HG03139 (cell line): ENCODE results near the gene SREBF1.

Source experiments
- ATAC-seq: cut with Tn5 transposase; IDR thresholded peaks from one replicate; pipeline ENCODE4 v1.9.1; 2021; ENCODE audit not compliant: unreplicated experiment

SREBF1 gene

GRCh38 chr17:17842111-17842876 lies 5.5 kb upstream of the SREBF1 start:
- no peak for ATAC-seq

DNA sequence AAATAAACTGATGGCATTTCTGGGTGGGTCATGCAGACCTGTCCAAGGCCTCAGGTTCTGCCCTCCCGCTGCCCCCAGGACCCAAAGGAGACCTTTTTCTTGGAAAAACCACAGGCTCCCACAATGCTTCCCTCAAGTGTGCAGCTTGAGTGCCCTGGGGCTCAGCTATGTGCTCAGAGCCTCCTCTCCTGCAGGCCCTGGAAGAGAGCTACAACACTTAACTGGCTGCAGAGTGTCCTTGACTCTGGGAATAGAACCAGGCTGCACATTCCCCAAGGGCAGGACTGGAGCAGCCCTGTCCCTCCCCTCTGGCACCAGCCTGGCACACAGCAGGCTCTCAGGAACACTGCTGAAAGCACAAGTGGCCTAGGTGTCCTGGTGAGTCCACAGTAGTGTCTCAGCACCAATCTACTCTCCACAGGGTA lies 4.8 kb upstream of the SREBF1 start:
- ATAC-seq = no peak

DNA sequence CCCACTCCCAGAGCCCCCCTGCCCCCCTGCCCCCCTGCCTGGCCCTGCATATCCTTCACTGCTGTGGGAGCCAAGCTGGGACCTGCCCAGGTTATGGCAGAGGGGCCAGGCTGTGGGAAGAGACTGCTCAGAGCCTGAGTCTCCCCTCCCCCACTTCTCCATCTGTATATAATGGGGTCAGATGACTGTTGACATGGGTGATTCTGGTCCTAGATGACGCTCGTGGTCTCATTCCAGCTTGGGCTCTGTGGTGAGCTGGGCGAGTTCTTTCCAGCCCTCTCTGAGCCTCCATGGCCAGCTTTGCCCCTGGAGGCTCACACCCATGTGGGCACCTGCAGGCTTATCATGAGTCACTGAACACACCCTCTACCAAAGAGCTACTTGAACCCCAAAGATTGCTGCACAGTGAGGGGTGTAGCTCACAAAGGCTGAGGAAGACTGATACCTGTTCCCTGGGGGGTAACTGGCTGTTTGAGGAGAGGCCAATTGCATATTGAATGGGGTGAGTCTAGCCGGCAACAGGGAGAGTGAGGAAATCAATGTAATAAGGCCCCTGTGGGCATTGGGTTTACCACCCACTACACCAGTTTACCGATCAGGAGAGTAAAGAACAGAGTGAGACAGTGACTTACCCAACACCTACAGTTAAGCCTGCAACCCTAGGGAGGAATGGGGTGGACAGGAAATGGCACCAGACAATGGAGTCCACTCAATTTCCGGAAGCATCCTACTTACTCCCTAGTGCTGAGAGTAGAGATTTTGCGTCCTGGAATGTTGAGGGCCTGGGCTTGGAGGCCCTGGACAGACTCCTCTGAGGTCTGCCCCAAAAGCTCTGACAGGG lies 4.2 kb upstream of the SREBF1 start:
- no peak for ATAC-seq

DNA sequence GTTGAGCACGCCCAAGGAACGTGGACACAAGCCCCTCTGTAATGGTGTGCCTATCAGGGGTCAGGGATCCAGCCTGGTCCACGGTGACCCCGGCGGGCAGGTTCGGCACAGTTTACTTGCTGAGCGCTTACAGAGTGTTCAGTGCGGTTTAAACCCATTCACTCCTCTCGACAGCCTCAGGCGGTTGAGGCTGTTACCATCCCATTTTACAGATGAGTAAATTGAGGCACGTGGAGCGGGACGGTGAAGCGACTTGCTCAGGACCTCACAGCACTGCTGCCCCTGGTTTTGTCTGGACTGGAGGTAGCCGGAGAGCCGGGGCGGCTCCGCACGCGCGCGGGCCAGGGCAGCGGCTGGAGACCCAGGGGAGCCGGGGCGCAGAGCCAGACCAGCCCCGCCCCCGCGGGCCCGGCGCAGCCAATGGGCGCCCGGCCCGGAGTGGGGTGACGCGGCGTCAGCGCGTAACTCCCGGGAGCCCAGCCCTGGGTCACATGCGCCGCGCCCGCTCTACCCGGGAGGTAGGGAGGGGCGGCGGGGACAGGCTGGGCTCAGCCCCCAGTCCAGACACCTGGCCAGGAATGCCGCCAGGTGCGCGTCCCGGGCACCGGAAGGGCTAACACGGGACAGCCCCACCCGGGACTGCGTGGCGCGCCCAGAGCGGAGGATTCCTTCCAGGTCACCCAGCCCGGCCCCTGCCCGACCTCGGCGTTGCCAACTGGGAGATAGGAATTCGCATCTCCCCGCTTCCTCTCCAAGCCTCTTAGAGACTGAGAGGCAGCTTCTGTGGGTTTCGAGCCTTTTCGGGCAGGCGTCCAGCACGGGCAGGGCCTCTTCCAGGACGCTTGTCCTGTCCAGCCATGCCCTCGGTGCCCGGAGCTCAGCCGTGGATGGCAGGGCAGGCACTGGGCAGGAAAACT lies 3.3 kb upstream of the SREBF1 start:
- peak; percentile 49 for ATAC-seq

- ATAC-seq = no peak
Observed at GRCh38 chr17:17837966-17838962, 1.5 kb upstream of the SREBF1 start.

- ATAC-seq = no peak
Observed at GRCh38 chr17:17837380-17837821, 615 bp upstream of the SREBF1 start.

GRCh38 chr17:17836250-17836817 lies 452 bp downstream of the SREBF1 start:
- ATAC-seq = peak; percentile 60

- no peak for ATAC-seq
Observed at GRCh38 chr17:17835415-17836249, 1.2 kb downstream of the SREBF1 start.

GRCh38 chr17:17834974-17835373 lies 1.8 kb downstream of the SREBF1 start:
- no peak for ATAC-seq

GRCh38 chr17:17833658-17834357 lies 3.0 kb downstream of the SREBF1 start:
- ATAC-seq = no peak

DNA sequence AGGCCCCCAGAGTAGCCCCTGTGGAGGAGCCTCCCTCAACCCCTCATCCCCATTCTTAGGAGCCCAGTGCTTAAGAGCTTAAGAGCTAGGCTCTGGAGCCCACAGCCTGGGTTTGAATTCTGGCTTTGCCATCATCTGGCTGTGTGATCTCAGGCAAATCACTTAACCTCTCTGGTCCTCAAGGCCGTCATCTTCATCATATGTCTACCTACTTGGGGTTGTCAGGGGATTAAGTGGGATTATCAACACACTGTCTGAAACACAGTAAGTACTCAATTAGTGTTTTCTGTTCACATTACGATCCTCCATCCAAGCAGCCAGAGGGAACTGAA lies 4.8 kb downstream of the SREBF1 start:
- no peak for ATAC-seq

DNA sequence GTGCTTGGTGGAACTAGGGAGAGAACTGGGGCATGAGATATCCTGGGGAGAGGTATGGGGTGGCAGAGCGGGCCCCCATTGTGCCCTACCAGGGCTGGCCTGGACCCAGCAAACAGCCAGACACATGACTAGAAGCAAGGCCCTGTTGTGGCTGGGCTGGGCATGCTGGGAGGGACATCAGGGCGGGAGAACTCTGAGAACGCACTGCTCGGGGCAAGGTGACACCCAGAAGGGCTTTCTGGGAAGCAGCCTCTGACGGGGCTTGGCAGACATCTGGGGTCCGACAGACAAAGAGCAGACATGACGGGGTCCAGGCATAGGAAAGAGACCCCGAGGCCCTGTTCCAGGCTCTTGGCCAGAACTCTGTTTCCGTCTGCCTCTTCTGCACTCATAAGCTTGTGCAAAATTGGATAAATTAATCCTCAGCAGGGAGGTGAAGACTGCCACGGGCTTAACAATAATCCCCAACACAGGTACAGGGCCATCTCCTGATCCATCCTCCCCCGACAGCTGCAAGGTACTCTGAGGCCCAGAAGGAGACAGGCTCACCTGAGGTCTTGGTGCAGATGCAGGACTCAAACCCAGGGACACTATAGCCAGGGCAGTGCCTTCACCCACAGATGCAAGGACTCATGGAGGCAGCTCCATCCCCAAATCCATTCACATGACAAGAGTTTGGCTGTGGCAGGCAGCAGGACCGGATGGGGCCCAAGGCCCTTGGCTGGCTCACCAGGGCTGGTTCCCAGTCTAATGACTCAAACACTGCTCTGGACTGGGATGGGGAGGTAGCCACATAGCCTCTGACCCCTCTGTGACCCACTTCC lies 5.4 kb downstream of the SREBF1 start:
- no peak for ATAC-seq

- no peak for ATAC-seq
Observed at GRCh38 chr17:17830740-17831207, 6.0 kb downstream of the SREBF1 start.

DNA sequence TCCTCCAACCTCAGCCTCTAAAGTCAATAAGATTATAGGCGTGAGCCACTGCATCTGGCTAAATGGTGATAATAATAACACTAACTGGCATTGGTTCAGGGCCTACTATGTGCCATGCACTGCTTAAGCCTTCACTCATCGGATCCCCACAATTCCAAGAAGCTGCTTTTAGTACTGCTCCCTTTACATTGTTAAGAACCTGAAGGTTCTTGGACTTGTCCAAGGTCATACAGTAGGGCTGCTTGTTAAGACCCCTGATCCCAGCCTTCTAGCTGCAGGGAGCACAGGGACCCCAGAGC lies 6.6 kb downstream of the SREBF1 start:
- ATAC-seq = no peak

DNA sequence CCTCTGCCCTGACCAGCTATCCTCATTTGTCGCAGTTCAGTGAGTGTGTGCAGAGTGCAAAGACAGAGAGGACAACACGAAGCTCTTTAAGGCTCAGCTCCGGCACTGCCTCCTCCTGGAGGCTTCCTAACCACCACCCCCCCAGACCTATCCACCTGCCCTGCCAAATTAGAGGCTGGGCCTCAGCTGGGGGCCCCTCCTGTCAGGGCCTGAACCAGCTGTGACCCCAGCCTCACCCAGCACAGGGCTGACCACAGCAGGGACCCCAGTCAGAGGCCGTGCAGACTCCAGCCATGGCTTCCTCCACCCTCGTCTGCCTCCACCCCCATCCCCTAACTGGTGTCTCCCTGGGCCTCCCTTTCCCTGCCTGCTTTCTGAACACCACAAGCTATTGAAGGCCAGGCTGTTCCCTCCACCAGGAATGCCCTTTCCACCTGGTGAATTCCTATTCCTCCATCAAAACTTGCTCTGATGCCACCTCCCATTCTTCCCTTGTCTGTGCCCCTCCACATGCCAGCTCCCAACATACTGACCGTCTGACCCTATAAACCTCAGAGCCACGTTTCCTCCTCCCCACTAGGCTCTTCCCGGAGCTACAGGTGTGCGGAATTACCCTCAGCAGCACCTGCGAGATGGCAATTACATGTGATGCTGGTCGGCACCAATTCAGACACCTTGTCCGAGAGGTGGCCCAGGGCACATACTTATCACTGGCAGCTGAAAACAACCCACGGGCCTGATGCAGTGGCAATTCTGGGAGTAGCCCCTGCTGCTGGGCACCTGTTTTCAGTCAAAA lies 8.8 kb downstream of the SREBF1 start:
- ATAC-seq = no peak

- ATAC-seq = no peak
Observed at GRCh38 chr17:17826942-17827785, 9.6 kb downstream of the SREBF1 start.
